Measurements from ENCODE around the gene RAC3. TPM values are rescaled to one million over a fixed set of nuclear protein-coding genes. Genes with fewer than 3 reads are reported as not detected.
A peak's percentile ranks its signal among the peaks of the same experiment; 100 is the strongest.

RAC3 gene
- total and polyA plus RNA-seq, 3 donors from 2014 or later = 42.3 to 102 (median 74.3) TPM

DNA sequence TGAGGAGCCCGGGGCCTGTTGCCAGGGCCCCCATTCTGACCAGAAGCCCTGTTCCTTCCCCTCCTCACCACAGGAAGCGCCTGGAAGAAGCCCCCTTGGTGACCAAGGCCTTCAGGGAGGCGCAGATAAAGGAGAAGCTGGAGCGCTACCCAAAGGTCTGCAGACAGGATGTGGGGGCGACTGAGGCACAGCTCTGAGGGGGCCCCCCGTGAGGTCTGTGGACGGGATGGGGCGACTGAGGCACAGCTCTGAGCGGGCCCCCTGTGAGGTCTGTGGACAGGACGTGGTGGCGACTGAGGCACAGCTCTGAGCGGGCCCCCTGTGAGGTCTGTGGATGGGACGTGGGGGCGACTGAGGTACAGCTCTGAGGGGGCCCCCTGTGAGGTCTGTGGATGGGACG, 22.1 kb upstream of the RAC3 start:
- Histone ChIP-seq H3K4me1 (peaks cover 6% of the 10 kb centered on the region), H3K27me3 (no peaks in the 10 kb centered on the region), H3K9me3 (no peaks in the 10 kb centered on the region), H3K27ac (no peak overlapping the region), H3K36me3 (ENCODE audit: low read depth, missing control alignments) (no peaks in the 10 kb centered on the region), H3K4me3 (no peak overlapping the region)
- 83 to 92% methylated on average over 2 to 14 of the region's 15 CpGs for WGBS, 2 donors
- TF ChIP-seq POLR2A (IDR thresholded peaks at IDR 0.05) = no peak
- TF ChIP-seq, protein P1, sequence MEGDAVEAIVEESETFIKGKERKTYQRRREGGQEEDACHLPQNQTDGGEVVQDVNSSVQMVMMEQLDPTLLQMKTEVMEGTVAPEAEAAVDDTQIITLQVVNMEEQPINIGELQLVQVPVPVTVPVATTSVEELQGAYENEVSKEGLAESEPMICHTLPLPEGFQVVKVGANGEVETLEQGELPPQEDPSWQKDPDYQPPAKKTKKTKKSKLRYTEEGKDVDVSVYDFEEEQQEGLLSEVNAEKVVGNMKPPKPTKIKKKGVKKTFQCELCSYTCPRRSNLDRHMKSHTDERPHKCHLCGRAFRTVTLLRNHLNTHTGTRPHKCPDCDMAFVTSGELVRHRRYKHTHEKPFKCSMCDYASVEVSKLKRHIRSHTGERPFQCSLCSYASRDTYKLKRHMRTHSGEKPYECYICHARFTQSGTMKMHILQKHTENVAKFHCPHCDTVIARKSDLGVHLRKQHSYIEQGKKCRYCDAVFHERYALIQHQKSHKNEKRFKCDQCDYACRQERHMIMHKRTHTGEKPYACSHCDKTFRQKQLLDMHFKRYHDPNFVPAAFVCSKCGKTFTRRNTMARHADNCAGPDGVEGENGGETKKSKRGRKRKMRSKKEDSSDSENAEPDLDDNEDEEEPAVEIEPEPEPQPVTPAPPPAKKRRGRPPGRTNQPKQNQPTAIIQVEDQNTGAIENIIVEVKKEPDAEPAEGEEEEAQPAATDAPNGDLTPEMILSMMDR (IDR thresholded peaks at IDR 0.05) = no peak
- intact Hi-C loops (cut with DNase I; ENCODE audit: low total_unique reads) = no loop called here
- DNase-seq = no peak

DNA sequence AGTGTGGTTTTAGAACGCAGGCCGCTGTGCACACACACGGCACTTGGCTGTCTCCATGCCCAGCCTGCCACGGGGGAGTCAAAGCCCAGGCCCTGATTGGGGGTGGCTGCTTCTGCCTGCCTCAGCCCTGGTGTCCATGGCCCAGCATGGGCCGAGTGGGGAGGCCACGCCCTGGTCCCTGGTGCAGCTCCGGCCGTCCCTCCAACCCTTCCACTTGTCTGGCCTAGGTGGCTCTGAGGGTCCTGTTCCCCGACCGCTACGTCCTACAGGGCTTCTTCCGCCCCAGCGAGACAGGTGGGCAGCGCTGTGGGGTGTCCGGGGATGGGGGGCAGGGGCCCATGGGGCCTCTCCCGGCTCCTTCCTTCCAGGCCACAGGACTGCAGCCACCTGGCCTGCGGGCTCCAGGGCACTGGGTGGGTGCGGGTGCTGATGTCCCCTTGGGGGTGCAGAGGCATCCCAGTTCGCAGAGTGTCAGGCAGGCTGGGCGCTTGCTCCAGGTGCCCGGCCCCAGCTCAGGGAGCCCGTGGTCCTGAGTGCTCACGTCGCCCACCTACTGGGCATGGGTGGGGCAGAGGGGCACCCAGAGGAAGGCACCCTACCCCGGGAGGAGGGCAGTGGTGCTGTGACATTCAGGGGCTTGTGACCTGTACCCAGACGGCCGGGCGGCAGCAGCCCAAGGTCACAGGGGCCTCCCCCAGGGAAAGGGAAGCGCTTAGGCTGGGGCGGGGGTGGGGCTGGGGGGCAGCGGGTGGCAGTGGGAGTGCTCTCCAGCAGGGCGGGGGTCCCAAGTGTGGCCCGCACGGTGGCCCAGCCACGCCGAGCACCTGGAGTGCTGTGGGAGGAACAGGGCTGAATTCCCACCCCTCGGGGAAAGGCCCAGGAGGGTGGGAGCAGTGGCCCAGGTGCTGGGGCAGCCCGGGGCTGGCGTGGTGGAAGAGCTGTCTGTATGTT, 20.6 kb upstream of the RAC3 start:
- H3K9me3 ChIP-seq = no peaks in the 10 kb centered on the region
- intact Hi-C loops (cut with DNase I; ENCODE audit: low total_unique reads) = no loop called here
- H3K4me3 ChIP-seq = no peak overlapping the region
- no peaks in the 10 kb centered on the region for H3K27me3 ChIP-seq
- no peak for TF ChIP-seq POLR2A (IDR thresholded peaks at IDR 0.05)
- TF ChIP-seq, protein P1 (IDR thresholded peaks at IDR 0.05) = no peak
- peaks cover 6% of the 10 kb centered on the region for H3K4me1 ChIP-seq
- no peak for DNase-seq
- 94% methylated on average over 15 to 39 of the region's 39 CpGs for WGBS, 2 donors
- H3K36me3 ChIP-seq (ENCODE audit: low read depth, missing control alignments) = no peaks in the 10 kb centered on the region
- H3K27ac ChIP-seq = no peak overlapping the region

DNA sequence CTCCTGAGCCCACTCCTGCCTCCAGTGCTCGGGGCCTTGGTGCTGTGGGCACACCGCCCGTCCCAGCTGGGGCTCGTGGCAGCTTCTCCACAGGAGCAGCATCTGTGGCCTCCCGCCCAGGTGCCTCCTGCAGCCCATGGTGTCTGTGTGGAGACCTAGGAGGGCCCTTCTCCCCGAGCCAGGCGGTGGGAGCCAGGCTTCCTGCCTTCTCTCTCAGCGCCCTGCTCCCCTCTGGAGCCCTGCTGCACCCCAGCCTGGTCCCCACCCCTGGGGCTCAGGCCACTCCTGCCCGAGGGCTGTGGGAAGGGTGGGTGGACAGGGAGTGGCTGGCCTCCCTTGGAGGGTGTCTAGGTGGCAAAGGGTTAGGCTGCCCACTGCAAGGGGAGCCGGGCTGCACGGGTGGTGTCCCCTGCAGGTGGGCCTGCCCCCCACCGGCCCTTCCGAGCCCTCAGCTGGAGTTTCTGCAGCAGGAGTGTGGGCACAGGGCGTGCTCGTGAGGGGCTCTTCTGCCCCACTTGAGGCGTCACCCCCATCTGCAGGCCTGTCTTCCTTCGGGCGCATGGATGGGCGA, 19.8 kb upstream of the RAC3 start:
- Histone ChIP-seq H3K4me3 (no peak overlapping the region), H3K36me3 (ENCODE audit: low read depth, missing control alignments) (no peaks in the 10 kb centered on the region), H3K27me3 (no peaks in the 10 kb centered on the region), H3K9me3 (no peaks in the 10 kb centered on the region), H3K27ac (no peak overlapping the region), H3K4me1 (peaks cover 6% of the 10 kb centered on the region)
- intact Hi-C loops (cut with DNase I; ENCODE audit: low total_unique reads) = no loop called here
- TF ChIP-seq, protein P1 (IDR thresholded peaks at IDR 0.05) = no peak
- TF ChIP-seq POLR2A (IDR thresholded peaks at IDR 0.05) = no peak
- WGBS, 2 donors = 92% methylated on average over 17 of the region's 19 CpGs; no CpG with 5 or more reads in 1 of the 2 donors
- no peak for DNase-seq

DNA sequence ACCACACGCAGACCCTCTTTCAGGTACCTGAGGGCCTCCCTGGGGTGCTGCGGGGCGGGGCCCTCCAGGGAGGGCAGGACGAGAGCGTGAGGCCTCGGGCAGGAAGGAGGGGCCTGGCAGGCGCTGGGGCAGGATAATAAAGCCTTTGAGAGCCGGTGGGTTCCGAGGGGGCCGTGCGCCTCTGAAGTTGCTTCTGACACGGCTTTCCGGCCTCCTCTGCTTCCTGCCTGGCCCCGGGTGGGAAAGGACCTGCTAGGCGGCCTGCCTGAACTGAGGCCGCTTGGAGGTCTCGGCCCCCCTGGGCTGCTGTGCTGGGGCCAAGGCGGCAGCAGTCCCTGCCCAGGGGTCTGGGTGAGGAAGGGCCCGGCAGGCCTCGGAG, 19.2 kb upstream of the RAC3 start:
- DNase-seq = no peak
- peaks cover 6% of the 10 kb centered on the region for H3K4me1 ChIP-seq
- peak overlapping the region in 1 of 2 donors; percentile 43 for H3K27ac ChIP-seq
- no peaks in the 10 kb centered on the region for H3K36me3 ChIP-seq (ENCODE audit: low read depth, missing control alignments)
- TF ChIP-seq POLR2A (IDR thresholded peaks at IDR 0.05) = no peak
- TF ChIP-seq, protein P1 (IDR thresholded peaks at IDR 0.05) = no peak
- WGBS, 2 donors = 73 to 99% methylated on average over 10 to 20 of the region's 20 CpGs
- no peak overlapping the region for H3K4me3 ChIP-seq
- no peaks in the 10 kb centered on the region for H3K9me3 ChIP-seq
- intact Hi-C loops (cut with DNase I; ENCODE audit: low total_unique reads) = no loop called here
- no peaks in the 10 kb centered on the region for H3K27me3 ChIP-seq

Data from testis (tissue), 3 donors.